ENCODE data around the gene GRID2IP.

DNA sequence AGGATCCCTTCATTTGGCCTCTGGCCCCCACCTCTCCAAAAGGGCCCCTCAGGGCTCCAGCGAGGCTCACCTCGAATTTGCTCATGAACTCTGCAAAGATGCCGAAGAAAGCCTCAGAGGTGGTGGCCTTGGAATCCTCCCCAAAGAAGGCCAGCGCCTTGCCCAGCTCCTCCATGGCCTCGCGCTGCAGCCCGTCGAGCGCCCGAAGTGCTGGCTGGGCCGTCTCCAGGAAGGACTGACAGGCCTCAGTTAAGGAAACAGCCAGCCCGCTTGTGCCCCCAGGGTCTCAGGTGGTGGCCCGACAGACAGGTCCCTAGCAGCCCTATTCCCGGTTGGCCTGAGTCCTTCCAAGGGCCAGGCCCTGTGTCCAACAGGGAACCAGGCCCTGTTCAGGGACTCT is 53.3 kb downstream of the GRID2IP start:
- TF ChIP-seq, protein P1, sequence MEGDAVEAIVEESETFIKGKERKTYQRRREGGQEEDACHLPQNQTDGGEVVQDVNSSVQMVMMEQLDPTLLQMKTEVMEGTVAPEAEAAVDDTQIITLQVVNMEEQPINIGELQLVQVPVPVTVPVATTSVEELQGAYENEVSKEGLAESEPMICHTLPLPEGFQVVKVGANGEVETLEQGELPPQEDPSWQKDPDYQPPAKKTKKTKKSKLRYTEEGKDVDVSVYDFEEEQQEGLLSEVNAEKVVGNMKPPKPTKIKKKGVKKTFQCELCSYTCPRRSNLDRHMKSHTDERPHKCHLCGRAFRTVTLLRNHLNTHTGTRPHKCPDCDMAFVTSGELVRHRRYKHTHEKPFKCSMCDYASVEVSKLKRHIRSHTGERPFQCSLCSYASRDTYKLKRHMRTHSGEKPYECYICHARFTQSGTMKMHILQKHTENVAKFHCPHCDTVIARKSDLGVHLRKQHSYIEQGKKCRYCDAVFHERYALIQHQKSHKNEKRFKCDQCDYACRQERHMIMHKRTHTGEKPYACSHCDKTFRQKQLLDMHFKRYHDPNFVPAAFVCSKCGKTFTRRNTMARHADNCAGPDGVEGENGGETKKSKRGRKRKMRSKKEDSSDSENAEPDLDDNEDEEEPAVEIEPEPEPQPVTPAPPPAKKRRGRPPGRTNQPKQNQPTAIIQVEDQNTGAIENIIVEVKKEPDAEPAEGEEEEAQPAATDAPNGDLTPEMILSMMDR (conservative IDR thresholded peaks at IDR 0.05; ENCODE audit: low read depth, low read length) = no peak
- TF ChIP-seq EZH2 (IDR thresholded peaks at IDR 0.05; ENCODE audit: borderline replicate concordance, low read depth, low read length, poor library complexity, severe bottlenecking) = no peak
